DOHH2 (cell line): ENCODE measurements around the gene CHIT1.

Source experiments
- H3F3A ChIP-seq: fragments of 200-600 bp; sonication (generic), shearing (Covaris generic); 2 replicates; pipeline ENCODE4 v1.6.0; 2016; ENCODE audit warnings: antibody characterized with exemption, mild to moderate bottlenecking; ENCODE audit not compliant: control insufficient read depth, insufficient read depth
- H3K27ac ChIP-seq: fragments of 200-600 bp; sonication (generic); 2 replicates; pipeline ENCODE4 v1.5.1; 2014; ENCODE audit warnings: low read depth, mild to moderate bottlenecking, low read length, moderate library complexity
- H3K27me3 ChIP-seq: fragments of 200-600 bp; sonication (generic); 2 replicates; pipeline ENCODE4 v1.6.1; 2014; ENCODE audit warnings: mild to moderate bottlenecking, low read length, mixed read lengths; ENCODE audit not compliant: control insufficient read depth
- H3K36me3 ChIP-seq: fragments of 200-600 bp; sonication (generic); 2 replicates; pipeline ENCODE4 v1.6.1; 2014; ENCODE audit warnings: mild to moderate bottlenecking, low read length, moderate library complexity, mixed read lengths; ENCODE audit not compliant: control insufficient read depth
- H3K4me1 ChIP-seq: fragments of 200-600 bp; sonication (generic); 2 replicates; pipeline ENCODE4 v1.6.1; 2014; ENCODE audit warnings: mild to moderate bottlenecking, low read length, mixed read lengths; ENCODE audit not compliant: control insufficient read depth
- H3K4me2 ChIP-seq: fragments of 200-600 bp; sonication (generic); 2 replicates; pipeline ENCODE4 v1.6.0; 2014; ENCODE audit warnings: mild to moderate bottlenecking, low read length, moderate library complexity
- H3K4me3 ChIP-seq: fragments of 200-600 bp; sonication (generic); 2 replicates; pipeline ENCODE4 v1.5.1; 2014; ENCODE audit warnings: mild to moderate bottlenecking, low read length, mixed read lengths
- H3K79me2 ChIP-seq: fragments of 200-600 bp; sonication (generic); 2 replicates; pipeline ENCODE4 v1.6.1; 2014; ENCODE audit warnings: mild to moderate bottlenecking, low read length, mixed read lengths; ENCODE audit not compliant: control insufficient read depth
- H3K9me2 ChIP-seq: fragments of 200-600 bp; sonication (generic); replicated peaks from 2 replicates; pipeline ENCODE4 v1.6.1; 2014; ENCODE audit warnings: mild to moderate bottlenecking, low read length, mixed read lengths; ENCODE audit not compliant: control insufficient read depth
- H3K9me3 ChIP-seq: fragments of 200-600 bp; sonication (generic); 2 replicates; pipeline ENCODE4 v1.6.1; 2014; ENCODE audit warnings: antibody characterized with exemption, low read length, mixed read lengths; ENCODE audit not compliant: control insufficient read depth, insufficient read depth
- H4K20me1 ChIP-seq: fragments of 200-600 bp; sonication (generic); 2 replicates; pipeline ENCODE4 v1.6.0; 2014; ENCODE audit warnings: low read depth, mild to moderate bottlenecking, antibody characterized with exemption, low read length, moderate library complexity; ENCODE audit not compliant: control insufficient read depth, insufficient read depth
- CTCF ChIP-seq: fragments of 200-600 bp; sonication (generic); IDR thresholded peaks from one replicate; pipeline ENCODE4 v1.5.1; 2014; ENCODE audit warnings: antibody characterized with exemption, mild to moderate bottlenecking, low read depth, low read length; ENCODE audit not compliant: poor library complexity, severe bottlenecking
- EZH2phosphoT487 ChIP-seq: fragments of 200-600 bp; sonication (generic); IDR thresholded peaks from 2 replicates; pipeline ENCODE4 v1.6.1; 2017; ENCODE audit warnings: borderline replicate concordance, mild to moderate bottlenecking, antibody characterized with exemption, low read length, moderate library complexity, mixed read lengths

The CHIT1 gene

DNA sequence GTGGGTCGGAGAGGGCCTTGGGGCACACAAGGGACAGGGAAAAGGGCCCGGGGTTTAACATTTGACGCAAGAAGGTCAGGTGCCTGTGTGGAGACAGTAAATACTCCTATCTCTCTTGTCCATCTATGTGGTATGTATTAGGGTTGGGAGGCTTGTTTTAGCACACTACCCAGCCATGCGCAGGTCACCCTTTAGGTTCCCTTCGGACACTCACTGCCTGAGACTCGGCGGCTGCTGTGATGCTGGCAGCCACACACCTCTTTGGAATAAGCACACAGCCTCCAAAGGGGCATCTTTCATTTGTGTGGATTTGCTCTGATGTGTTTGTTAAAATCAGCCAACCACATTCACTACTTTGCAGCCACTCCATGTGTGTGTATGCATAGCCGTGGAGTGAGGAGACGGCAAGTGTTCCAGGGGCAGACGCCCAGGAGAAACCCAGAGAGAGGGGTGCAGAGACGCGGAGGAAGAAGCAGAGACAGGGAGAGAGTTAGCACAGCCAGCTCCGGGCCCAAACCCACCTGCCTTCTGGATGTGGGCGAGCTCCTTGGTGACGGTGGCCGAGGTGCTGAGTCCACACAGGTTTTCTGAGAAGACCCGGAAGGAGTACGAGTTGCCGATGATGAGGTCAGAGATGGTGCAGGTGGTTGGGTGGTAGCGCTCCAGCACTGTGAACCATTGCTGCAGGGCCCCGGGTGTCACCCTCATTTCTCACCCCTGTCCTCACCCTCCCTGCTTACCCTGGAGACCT is 59.5 kb downstream of the CHIT1 start:
- Histone ChIP-seq H3F3A (no peaks in the 10 kb centered on the region), H3K4me3 (no peak overlapping the region), H3K9me3 (no peaks in the 10 kb centered on the region), H3K36me3 (no peaks in the 10 kb centered on the region), H3K79me2 (no peaks in the 10 kb centered on the region), H3K4me1 (peaks cover 4% of the 10 kb centered on the region; the same call in 1 of the 2 replicates), H3K27me3 (no peaks in the 10 kb centered on the region), H3K27ac (no peak overlapping the region), H4K20me1 (no peaks in the 10 kb centered on the region), H3K4me2 (no peak overlapping the region), H3K9me2 (no peaks in the 10 kb centered on the region)
- TF ChIP-seq CTCF (no peak), EZH2phosphoT487 (no peak)

DNA sequence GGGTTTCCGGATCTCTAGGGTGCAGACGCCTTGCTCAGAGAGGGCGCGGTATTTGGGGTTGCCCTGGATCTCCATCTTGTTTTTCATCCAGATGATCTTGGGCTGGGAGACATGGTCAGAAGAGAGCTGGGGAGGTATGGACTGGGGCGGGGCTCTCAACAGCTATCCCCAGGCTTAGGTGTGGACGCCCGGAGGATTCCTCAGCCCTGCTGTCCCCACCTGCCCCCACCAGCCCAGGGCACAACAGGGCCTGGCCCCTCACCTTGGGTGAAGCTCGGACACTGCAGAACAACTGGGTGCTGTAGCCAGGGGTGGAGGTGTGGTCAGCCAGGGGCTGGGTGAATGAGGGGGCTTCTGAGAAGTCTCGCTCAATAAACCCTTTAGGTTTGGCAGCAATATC is 60.5 kb downstream of the CHIT1 start:
- Histone ChIP-seq H3K9me2 (no peaks in the 10 kb centered on the region), H3K79me2 (no peaks in the 10 kb centered on the region), H3K27me3 (peaks cover 3% of the 10 kb centered on the region; the same call in 1 of the 2 replicates), H3K4me2 (no peak overlapping the region), H3K4me1 (peaks cover 4% of the 10 kb centered on the region; the same call in 1 of the 2 replicates), H3F3A (no peaks in the 10 kb centered on the region), H3K27ac (no peak overlapping the region), H3K9me3 (no peaks in the 10 kb centered on the region), H3K4me3 (no peak overlapping the region), H4K20me1 (no peaks in the 10 kb centered on the region), H3K36me3 (no peaks in the 10 kb centered on the region)
- TF ChIP-seq EZH2phosphoT487: no peak
- TF ChIP-seq CTCF: no peak

GRCh38 chr1:203168256-203168786 is 61.2 kb downstream of the CHIT1 start:
- Histone ChIP-seq H3K9me2 (no peaks in the 10 kb centered on the region), H3K36me3 (no peaks in the 10 kb centered on the region), H3K79me2 (no peaks in the 10 kb centered on the region), H3K27ac (no peak overlapping the region), H3F3A (no peaks in the 10 kb centered on the region), H3K4me2 (no peak overlapping the region), H3K4me3 (no peak overlapping the region), H3K27me3 (peaks cover 8% of the 10 kb centered on the region), H4K20me1 (no peaks in the 10 kb centered on the region), H3K4me1 (no peaks in the 10 kb centered on the region), H3K9me3 (no peaks in the 10 kb centered on the region)
- TF ChIP-seq EZH2phosphoT487 (no peak), CTCF (no peak)
